Endothelial cell (in vitro differentiated cells): ENCODE results near the gene RASAL2. TPM values are rescaled to one million over a fixed set of nuclear protein-coding genes. Genes with fewer than 3 reads are reported as not detected.

Experiments
- DNase-seq: peaks from one replicate; pipeline ENCODE4 v3.0.0; 2021; ENCODE audit warnings: low spot score
- H3K27ac Mint-ChIP-seq: one replicate; pipeline ENCODE4 v1.8.0; 2021; ENCODE audit warnings: mixed read lengths, inconsistent platforms; ENCODE audit not compliant: unreplicated experiment
- H3K27me3 Mint-ChIP-seq: one replicate; pipeline ENCODE4 v1.8.0; 2021; ENCODE audit warnings: mild to moderate bottlenecking, moderate library complexity, mixed read lengths, inconsistent platforms; ENCODE audit not compliant: unreplicated experiment
- H3K36me3 Mint-ChIP-seq: one replicate; pipeline ENCODE4 v1.8.0; 2021; ENCODE audit warnings: mild to moderate bottlenecking, low read depth, mixed read lengths, inconsistent platforms; ENCODE audit not compliant: unreplicated experiment
- H3K4me1 Mint-ChIP-seq: one replicate; pipeline ENCODE4 v1.8.0; 2021; ENCODE audit warnings: mild to moderate bottlenecking, mixed read lengths, inconsistent platforms; ENCODE audit not compliant: unreplicated experiment
- H3K4me3 Mint-ChIP-seq: one replicate; pipeline ENCODE4 v1.8.0; 2021; ENCODE audit warnings: mild to moderate bottlenecking, mixed read lengths, inconsistent platforms; ENCODE audit not compliant: unreplicated experiment
- H3K9me3 Mint-ChIP-seq: one replicate; pipeline ENCODE4 v1.8.0; 2021; ENCODE audit warnings: mixed read lengths, inconsistent platforms; ENCODE audit not compliant: unreplicated experiment
- CTCF ChIP-seq: fragments of 200-600 bp; sonication (generic); IDR thresholded peaks from one replicate; pipeline ENCODE4 v1.5.0; 2021; ENCODE audit warnings: antibody characterized with exemption; ENCODE audit not compliant: unreplicated experiment
- total RNA-seq: library from RNA; stranded (reverse); fragmentation: NEBNext Ultra II Directional; extraction: Animal tissue kit (Norgen Biotek cat#: 25700); gene quantifications from one replicate; pipeline ENCODE4 v1.2.1, GENCODE V29; 2021; ENCODE audit not compliant: unreplicated experiment

RASAL2 gene
- total RNA-seq, 1 donor from 2014 or later, result 82.1 TPM

GRCh38 chr1:178520803-178521202 is 426.9 kb downstream of the RASAL2 start:
- no peaks in the 10 kb centered on the region for H3K4me1 Mint-ChIP-seq
- TF ChIP-seq CTCF, result no peak
- H3K36me3 Mint-ChIP-seq, result no peaks in the 10 kb centered on the region
- H3K9me3 Mint-ChIP-seq, result no peaks in the 10 kb centered on the region
- H3K27me3 Mint-ChIP-seq, result peaks cover 3% of the 10 kb centered on the region
- no peak overlapping the region for H3K4me3 Mint-ChIP-seq
- DNase-seq, result no peak
- no peak overlapping the region for H3K27ac Mint-ChIP-seq

- TF ChIP-seq CTCF, result no peak
- no peak overlapping the region for H3K27ac Mint-ChIP-seq
- H3K36me3 Mint-ChIP-seq, result no peaks in the 10 kb centered on the region
- no peak overlapping the region for H3K4me3 Mint-ChIP-seq
- DNase-seq, result no peak
- H3K27me3 Mint-ChIP-seq, result peaks cover 3% of the 10 kb centered on the region
- no peaks in the 10 kb centered on the region for H3K9me3 Mint-ChIP-seq
- no peaks in the 10 kb centered on the region for H3K4me1 Mint-ChIP-seq
Measured at GRCh38 chr1:178521241-178521640, 427.3 kb downstream of the RASAL2 start.

GRCh38 chr1:178527117-178527516 is 433.2 kb downstream of the RASAL2 start:
- no peak for DNase-seq
- Mint-ChIP-seq H3K9me3 (no peaks in the 10 kb centered on the region), H3K27me3 (peaks cover 4% of the 10 kb centered on the region), H3K4me3 (no peak overlapping the region), H3K4me1 (no peaks in the 10 kb centered on the region), H3K27ac (no peak overlapping the region), H3K36me3 (no peaks in the 10 kb centered on the region)
- no peak for TF ChIP-seq CTCF

- no peak overlapping the region for H3K27ac Mint-ChIP-seq
- H3K36me3 Mint-ChIP-seq, result no peaks in the 10 kb centered on the region
- no peaks in the 10 kb centered on the region for H3K4me1 Mint-ChIP-seq
- no peak for DNase-seq
- TF ChIP-seq CTCF, result no peak
- H3K4me3 Mint-ChIP-seq, result no peak overlapping the region
- peaks cover 3% of the 10 kb centered on the region for H3K27me3 Mint-ChIP-seq
- H3K9me3 Mint-ChIP-seq, result no peaks in the 10 kb centered on the region
Measured at GRCh38 chr1:178528228-178528952, 434.5 kb downstream of the RASAL2 start.

- Mint-ChIP-seq H3K9me3 (no peaks in the 10 kb centered on the region), H3K27ac (no peak overlapping the region), H3K27me3 (peaks cover 3% of the 10 kb centered on the region), H3K4me1 (no peaks in the 10 kb centered on the region), H3K36me3 (no peaks in the 10 kb centered on the region), H3K4me3 (no peak overlapping the region)
- no peak for TF ChIP-seq CTCF
- DNase-seq, result no peak
Measured at GRCh38 chr1:178528953-178529335, 435.0 kb downstream of the RASAL2 start.
